Central memory CD8-positive, alpha-beta T cell (primary cell): ENCODE measurements around the gene NUF2.

Source experiments
- ATAC-seq: fragments of 150-1000 bp; cut with Tn5 transposase; replicated peaks from 2 replicates; pipeline ENCODE4 v1.10.0; 2022; ENCODE audit warnings: mild to moderate bottlenecking, moderate FRiP score, moderate number of reproducible peaks; ENCODE audit not compliant: poor library complexity, severe bottlenecking; ENCODE audit errors: extremely low read depth
- DNase-seq, 2 donors: peaks; one replicate each; pipeline ENCODE4 v3.0.0; 2021; ENCODE audit warnings: low spot score in 2 of 2
- H3K27ac Mint-ChIP-seq: one replicate; pipeline ENCODE4 v1.8.0; 2022; ENCODE audit warnings: low read depth, mild to moderate bottlenecking, moderate library complexity, mixed read lengths
- H3K27me3 Mint-ChIP-seq: one replicate; pipeline ENCODE4 v1.8.0; 2022; ENCODE audit warnings: mixed read lengths
- H3K36me3 Mint-ChIP-seq: one replicate; pipeline ENCODE4 v1.8.0; 2022; ENCODE audit warnings: mild to moderate bottlenecking, moderate library complexity, mixed read lengths; ENCODE audit not compliant: insufficient read depth
- H3K4me1 Mint-ChIP-seq: one replicate; pipeline ENCODE4 v1.8.0; 2022; ENCODE audit warnings: mixed read lengths
- H3K4me3 Mint-ChIP-seq: one replicate; pipeline ENCODE4 v1.8.0; 2022; ENCODE audit warnings: mild to moderate bottlenecking, moderate library complexity, mixed read lengths
- H3K9me3 Mint-ChIP-seq: one replicate; pipeline ENCODE4 v1.8.0; 2022; ENCODE audit warnings: mixed read lengths

The NUF2 gene

GRCh38 chr1:163388970-163389369 lies 67.2 kb downstream of the NUF2 start:
- Mint-ChIP-seq H3K4me3 (no peak overlapping the region), H3K9me3 (peaks cover 3% of the 10 kb centered on the region), H3K27me3 (peaks cover 53% of the 10 kb centered on the region), H3K4me1 (no peaks in the 10 kb centered on the region), H3K36me3 (peaks cover 2% of the 10 kb centered on the region), H3K27ac (no peak overlapping the region)
- DNase-seq = no peak
- ATAC-seq = no peak

GRCh38 chr1:163395790-163396189 lies 74.0 kb downstream of the NUF2 start:
- no peak overlapping the region for H3K27ac Mint-ChIP-seq
- ATAC-seq = no peak
- peaks cover 6% of the 10 kb centered on the region for H3K9me3 Mint-ChIP-seq
- no peaks in the 10 kb centered on the region for H3K36me3 Mint-ChIP-seq
- no peak for DNase-seq
- peaks cover 61% of the 10 kb centered on the region for H3K27me3 Mint-ChIP-seq
- no peak overlapping the region for H3K4me3 Mint-ChIP-seq
- H3K4me1 Mint-ChIP-seq = no peaks in the 10 kb centered on the region

DNA sequence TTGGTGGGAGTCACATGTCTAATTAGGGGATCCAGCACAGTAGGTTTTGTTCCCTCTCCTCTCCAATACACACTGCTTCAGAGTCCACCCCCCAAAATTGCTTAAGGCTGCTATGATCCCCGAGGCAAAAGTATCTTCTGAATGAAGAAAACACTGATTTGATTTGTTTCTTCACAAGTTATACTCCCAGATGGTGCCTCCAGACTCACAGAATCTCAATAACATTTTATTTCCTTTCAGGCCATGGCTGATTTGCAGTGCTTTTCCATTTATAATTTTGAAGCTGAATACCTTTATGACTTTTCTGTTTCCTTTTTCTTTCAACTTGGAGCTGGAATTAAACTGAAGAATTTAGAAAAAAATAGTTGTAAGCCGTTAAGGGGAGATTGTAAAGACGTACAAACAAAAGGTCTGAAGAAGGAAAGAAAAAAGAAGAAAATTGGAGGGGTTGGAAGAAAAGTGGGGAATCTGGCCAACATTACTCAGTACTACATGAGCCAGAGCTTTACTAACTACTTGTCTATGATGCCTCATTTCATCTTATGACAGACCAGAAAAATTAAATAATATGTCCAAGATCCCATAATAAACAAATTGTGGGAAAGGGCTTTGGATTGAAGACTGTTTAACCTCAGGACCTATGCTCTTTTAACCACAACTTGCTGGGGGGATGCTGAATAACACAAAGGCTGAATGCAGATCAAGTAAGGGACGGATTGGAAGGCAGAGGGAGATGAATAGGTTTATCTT lies 75.9 kb downstream of the NUF2 start:
- Mint-ChIP-seq H3K4me3 (no peak overlapping the region), H3K27me3 (peaks cover 77% of the 10 kb centered on the region), H3K27ac (no peak overlapping the region), H3K9me3 (peaks cover 6% of the 10 kb centered on the region), H3K36me3 (no peaks in the 10 kb centered on the region), H3K4me1 (no peaks in the 10 kb centered on the region)
- ATAC-seq = no peak
- DNase-seq = no peak

GRCh38 chr1:163399001-163399400 lies 77.2 kb downstream of the NUF2 start:
- H3K4me1 Mint-ChIP-seq = no peaks in the 10 kb centered on the region
- DNase-seq = no peak
- no peak overlapping the region for H3K27ac Mint-ChIP-seq
- no peak overlapping the region for H3K4me3 Mint-ChIP-seq
- no peak for ATAC-seq
- peaks cover 3% of the 10 kb centered on the region for H3K9me3 Mint-ChIP-seq
- no peaks in the 10 kb centered on the region for H3K36me3 Mint-ChIP-seq
- peaks cover 71% of the 10 kb centered on the region for H3K27me3 Mint-ChIP-seq

DNA sequence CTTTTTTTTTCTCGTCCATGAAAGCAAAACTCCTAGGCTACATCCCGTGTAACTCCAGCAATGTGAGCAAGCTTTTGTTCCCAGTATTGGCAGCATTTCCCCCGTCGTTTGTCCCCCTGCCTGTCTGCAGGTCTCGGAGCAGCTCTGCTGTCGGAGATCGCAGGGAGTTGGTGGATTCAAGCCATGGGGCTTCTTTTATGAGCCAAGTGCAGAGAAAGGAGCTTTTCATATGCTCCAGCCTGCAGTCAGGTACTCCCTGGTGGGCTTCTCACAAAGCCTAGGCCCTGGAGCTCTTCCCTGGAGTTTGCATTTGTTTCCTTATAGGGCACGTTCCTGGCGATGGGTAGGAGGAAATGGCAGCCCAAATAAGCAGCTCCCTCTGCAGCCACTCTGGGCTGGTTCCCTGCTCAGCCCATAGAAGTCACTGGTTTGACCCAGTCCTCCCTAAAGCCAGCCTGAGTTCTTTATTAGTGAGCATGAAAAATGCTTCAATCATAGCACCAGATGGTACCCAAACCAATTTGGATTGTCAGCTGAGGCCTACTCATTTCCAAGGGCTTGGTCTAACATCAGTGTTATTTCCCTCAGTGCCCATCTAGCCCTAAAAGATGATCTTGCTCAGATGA lies 78.3 kb downstream of the NUF2 start:
- no peak overlapping the region for H3K27ac Mint-ChIP-seq
- H3K27me3 Mint-ChIP-seq = peaks cover 60% of the 10 kb centered on the region
- ATAC-seq = no peak
- no peaks in the 10 kb centered on the region for H3K9me3 Mint-ChIP-seq
- no peaks in the 10 kb centered on the region for H3K36me3 Mint-ChIP-seq
- no peaks in the 10 kb centered on the region for H3K4me1 Mint-ChIP-seq
- DNase-seq = no peak
- no peak overlapping the region for H3K4me3 Mint-ChIP-seq

DNA sequence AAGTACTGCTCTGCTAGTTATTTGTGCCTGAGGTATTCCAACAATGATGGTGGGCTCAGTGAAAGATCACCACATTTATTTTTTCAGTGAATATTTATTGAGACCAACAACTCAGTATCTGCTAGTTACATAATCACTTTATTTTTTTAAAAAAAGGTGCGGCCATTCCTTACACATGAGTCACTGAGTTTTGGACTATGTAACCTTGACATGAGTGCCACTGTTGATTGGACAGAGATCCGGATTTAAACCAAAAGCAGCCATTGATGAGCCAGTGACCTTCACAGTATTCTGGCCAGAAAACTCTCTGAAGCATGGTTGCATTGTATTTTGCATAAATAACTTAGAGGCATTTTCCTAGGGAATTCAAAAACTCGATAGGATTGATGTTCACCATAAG lies 79.5 kb downstream of the NUF2 start:
- peaks cover 56% of the 10 kb centered on the region for H3K27me3 Mint-ChIP-seq
- H3K27ac Mint-ChIP-seq = no peak overlapping the region
- H3K9me3 Mint-ChIP-seq = no peaks in the 10 kb centered on the region
- H3K36me3 Mint-ChIP-seq = no peaks in the 10 kb centered on the region
- ATAC-seq (no peak), DNase-seq (no peak)
- H3K4me3 Mint-ChIP-seq = no peak overlapping the region
- H3K4me1 Mint-ChIP-seq = no peaks in the 10 kb centered on the region
